Measurements from ENCODE around the gene FADS3.

Gene FADS3

DNA sequence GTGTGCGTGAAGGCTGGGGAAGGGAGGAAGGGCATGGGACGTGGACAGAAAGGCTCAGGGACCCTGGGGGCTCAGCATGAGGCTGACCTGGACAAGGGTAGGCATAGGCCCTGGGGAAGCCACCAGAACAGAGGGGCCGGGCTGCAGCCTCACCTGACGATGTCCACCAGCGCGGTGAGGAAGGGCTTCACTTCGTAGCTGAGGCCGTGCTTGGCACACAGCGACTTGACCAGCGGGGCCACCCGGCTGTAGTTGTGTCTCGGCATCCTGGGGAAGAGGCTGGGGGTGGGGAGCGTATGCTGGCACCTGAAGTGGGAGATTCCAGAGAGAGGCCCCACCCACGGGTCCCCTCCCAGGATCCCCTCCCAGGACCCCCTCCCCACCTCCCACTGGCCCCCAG, 15.6 kb downstream of the FADS3 start:
- no peak for DNase-seq

- DNase-seq = no peak
These were observed 16.5 kb downstream of the FADS3 start for GRCh38 chr11:61874853-61875252.

GRCh38 chr11:61874377-61874809, 17.0 kb downstream of the FADS3 start:
- DNase-seq = no peak

DNA sequence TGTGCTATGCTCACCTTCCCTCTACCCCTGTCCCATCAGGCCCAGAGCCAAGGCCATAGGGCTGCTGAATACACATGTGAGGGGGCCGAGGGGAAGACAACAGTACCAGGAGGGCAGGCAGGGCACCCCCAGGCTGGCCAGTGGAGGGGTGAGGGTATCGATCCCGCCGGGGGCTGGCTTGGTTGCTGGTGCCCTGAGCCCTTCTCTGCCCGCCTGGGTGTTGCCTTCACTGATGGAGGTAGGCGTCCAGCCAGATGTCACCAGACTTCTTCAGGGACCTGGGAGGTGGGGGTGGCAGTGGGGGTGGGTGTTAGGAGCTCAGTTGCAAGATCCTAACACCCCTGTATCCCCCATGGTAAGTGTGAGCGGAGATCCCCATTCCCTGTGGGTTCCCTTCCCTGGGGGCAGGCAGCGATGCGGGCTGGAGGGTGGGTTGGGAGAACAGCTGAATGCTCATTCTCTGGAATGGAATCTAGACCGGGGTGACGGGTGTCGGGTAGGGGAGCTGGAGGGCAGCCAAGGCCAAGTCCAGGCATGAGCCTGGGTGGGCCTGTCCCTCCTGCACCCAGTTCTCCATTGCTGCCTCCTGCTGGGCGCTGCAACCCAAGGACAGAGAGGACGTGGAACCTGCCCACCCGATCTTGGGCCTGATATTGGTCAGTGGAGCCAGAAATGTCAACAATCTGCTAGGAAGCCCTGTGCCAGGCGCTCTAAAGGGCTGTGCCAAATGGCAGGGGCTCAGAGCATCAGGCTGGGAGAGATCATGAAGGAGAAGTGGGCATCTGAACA, 17.6 kb downstream of the FADS3 start:
- DNase-seq = no peak

GRCh38 chr11:61872935-61873565, 18.3 kb downstream of the FADS3 start:
- no peak for DNase-seq

DNA sequence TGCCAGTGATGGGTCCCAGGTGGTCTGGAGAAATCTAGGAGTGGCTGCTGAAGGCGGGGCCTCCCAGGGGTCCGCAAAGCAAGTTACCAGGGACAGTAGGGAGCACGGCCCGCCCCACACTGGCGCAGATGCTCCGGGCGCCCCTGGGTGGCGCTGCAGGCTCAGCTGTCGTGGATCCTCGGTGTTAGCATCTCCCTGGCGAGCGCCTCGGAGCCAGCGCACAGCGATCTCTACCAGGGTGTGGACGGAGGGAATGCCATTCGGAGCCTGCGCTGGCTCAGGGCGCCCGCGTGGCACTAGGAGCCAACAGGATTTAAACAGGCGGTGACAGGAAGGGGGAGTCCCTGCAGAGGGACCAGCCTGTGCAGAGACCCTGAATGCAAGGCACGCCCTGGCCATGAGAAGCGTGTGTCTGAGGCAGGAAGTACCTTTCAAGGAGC, 20.2 kb downstream of the FADS3 start:
- DNase-seq = peak; percentile 92

DNA sequence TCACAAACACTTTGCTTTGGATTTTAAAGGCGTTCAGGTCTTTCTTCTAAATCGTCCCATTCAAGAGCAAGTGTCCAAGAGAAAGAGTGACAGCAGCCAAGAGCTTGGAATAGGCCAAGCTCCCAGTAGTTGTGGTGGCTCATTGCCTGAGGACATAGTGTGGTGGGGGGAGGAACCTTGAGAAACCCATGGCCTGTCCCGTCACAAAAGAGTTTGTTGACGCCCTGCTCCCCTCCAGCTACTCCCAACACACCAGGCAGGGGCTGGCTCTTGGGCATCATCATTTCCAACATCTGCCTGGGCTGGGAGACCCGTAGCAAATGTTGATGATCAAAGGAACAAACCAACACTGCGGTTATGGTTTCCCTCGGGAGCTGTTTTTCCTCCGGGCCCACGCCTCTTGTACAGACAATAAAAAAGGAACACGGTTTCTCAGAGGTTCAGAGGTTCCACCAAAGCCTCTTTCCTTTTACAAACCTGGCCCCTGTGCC, 20.8 kb downstream of the FADS3 start:
- DNase-seq = no peak

- peak; percentile 97 for DNase-seq
These were observed 21.5 kb downstream of the FADS3 start for GRCh38 chr11:61869708-61870451.

DNA sequence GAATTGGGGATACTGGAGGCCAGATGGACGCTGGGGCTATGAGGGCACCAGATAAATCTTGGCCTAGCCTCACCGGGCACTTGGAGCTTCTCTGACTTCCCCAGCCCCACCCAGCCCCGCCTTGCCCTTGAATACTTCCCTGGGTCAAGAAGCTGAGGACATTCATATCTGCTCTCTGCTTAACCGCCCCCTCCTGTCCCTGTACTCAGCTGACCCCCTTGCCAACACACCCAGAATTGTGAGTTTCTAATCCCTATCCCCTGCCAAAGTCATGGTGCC, 22.0 kb downstream of the FADS3 start:
- peak; percentile 78 for DNase-seq

DNA sequence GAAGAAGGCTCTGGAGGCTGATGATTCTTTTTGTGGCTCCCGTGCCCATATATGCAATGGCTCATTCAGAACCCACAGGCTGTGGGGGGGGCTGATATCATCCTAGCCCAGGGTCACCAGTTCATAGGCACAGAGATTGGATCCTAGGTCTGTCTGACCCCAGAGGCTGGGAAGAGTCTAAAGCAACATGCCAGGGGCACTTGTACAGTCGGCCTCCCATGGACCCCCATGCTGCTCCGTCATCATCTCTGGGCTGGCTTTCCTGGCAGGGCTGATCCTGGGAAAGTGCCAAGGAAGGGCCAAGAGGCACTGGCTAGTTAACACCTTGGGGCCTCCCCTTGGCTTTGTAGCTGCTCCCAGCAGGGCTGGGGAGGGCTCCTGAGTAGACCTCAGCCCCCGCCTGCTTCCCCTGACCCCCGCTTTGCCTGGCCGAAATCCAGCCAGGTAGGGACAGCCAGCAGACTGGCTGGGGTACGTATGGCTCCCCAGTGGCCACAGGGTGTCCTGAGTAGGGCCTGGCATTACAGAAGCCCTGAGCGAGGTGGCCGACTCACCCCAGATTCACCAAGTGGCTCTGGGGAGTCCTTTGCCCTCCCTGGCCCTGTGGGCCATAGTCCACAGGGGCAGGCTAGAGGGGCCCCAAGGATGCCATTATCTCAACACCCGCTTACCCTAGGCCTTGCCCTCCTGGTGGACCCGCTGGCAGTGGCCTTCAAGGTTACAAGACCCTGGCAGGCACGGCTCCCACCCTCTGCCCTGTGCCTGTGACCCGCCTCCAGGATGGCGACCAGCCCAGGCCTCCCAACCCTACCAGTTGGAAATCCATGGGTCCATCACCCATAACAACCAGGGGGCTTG, 22.5 kb downstream of the FADS3 start:
- peak; percentile 64 for DNase-seq

- no peak for DNase-seq
These were observed 24.4 kb downstream of the FADS3 start for GRCh38 chr11:61866958-61867343.

- DNase-seq = no peak
These were observed 25.0 kb downstream of the FADS3 start for GRCh38 chr11:61866231-61866957.

GRCh38 chr11:61864814-61865775, 26.2 kb downstream of the FADS3 start:
- DNase-seq = no peak

- DNase-seq = no peak
These were observed 27.7 kb downstream of the FADS3 start for GRCh38 chr11:61863548-61864081.

GRCh38 chr11:61862714-61863547, 28.4 kb downstream of the FADS3 start:
- DNase-seq = no peak

DNA sequence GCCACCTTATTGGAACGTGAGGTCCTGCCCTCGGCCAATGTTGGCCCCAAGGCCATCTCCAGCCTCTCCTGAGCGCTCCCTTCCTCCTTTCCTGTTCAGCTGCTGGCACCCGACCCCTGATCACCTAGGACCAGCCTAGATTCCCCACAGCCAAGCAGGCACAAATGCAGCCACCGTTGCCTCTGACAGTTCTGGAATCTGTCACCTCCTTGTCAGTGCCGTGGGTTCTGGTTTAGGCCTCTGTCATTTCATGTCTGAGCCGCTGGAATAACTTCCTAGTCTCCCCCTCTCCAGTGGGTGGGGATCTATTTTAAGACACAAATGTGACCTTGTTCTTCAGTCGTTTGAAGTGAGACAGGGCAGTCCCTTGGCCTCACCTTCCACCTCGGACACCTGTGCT, 29.7 kb downstream of the FADS3 start:
- no peak for DNase-seq

GRCh38 chr11:61860054-61860903, 31.1 kb downstream of the FADS3 start:
- peak; percentile 23 for DNase-seq

GRCh38 chr11:61855939-61856680, 35.2 kb downstream of the FADS3 start:
- peak; percentile 36 for DNase-seq

All from hematopoietic multipotent progenitor cell treated with erythropoietin and hydrocortisone succinate and interleukin-3 and kit ligand, for 4 days (in vitro differentiated cells).